ENCODE data around the gene FOXP4.

DNA sequence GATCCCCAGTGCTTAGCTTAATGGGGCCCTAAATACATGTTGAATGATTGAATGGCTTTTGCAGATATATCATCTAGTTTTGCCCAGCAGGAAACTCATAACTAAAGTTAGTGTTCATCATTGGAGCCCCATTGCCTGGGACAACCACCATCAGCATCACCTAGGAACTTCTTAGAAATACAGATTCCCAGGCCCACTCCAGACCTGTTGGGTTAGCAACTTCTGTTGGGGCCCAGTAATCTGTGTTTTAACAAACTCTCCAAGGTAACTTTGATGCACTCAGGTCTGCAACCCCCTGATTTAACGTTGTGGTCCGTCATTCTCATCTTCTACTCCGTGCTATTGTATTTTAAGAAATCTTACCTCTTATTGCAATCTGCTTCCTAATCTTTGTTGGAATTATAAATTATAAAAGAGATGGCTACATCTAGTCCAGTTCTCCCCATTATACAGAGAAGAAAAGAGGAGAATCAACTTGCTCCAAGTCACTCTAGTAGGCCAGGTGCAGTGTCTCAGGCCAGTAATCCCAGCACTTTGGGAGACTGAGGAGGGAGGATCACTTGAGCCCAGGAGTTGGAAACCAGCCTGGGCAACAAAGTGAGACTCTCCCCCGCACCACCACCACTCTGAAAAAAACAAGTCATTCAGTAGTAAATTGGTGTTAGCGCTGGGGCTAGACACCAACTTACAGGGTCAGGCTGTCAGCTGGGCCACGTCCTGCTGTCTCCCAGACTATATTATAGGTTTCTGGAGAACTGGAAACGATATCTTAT is 13.7 kb downstream of the FOXP4 start:
- no peak for TF ChIP-seq POLR2A (IDR thresholded peaks at IDR 0.05)
- TF ChIP-seq, protein P1, sequence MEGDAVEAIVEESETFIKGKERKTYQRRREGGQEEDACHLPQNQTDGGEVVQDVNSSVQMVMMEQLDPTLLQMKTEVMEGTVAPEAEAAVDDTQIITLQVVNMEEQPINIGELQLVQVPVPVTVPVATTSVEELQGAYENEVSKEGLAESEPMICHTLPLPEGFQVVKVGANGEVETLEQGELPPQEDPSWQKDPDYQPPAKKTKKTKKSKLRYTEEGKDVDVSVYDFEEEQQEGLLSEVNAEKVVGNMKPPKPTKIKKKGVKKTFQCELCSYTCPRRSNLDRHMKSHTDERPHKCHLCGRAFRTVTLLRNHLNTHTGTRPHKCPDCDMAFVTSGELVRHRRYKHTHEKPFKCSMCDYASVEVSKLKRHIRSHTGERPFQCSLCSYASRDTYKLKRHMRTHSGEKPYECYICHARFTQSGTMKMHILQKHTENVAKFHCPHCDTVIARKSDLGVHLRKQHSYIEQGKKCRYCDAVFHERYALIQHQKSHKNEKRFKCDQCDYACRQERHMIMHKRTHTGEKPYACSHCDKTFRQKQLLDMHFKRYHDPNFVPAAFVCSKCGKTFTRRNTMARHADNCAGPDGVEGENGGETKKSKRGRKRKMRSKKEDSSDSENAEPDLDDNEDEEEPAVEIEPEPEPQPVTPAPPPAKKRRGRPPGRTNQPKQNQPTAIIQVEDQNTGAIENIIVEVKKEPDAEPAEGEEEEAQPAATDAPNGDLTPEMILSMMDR (IDR thresholded peaks at IDR 0.05), result no peak

All from thyroid gland (tissue), 4 donors.